T-helper 2 cell treated with Interferon-gamma antibody and Interleukin-4, amounts not matched to agents 5 μg/mL and 100 μg/mL, for 36 hours (primary cell): ENCODE results near the gene ARHGAP27.

Experiments
- DNase-seq: peaks from one replicate; pipeline ENCODE4 v3.0.0; 2021; ENCODE audit warnings: low spot score
- H3K27ac Mint-ChIP-seq: one replicate; pipeline ENCODE4 v1.8.0; 2021; ENCODE audit warnings: mild to moderate bottlenecking, mixed read lengths
- H3K27me3 Mint-ChIP-seq: one replicate; pipeline ENCODE4 v1.8.0; 2021; ENCODE audit warnings: low read depth, mixed read lengths
- H3K36me3 Mint-ChIP-seq: one replicate; pipeline ENCODE4 v1.8.0; 2021; ENCODE audit warnings: low read depth, mixed read lengths
- H3K4me1 Mint-ChIP-seq: one replicate; pipeline ENCODE4 v1.8.0; 2021; ENCODE audit warnings: low read depth, mixed read lengths
- H3K4me3 Mint-ChIP-seq: one replicate; pipeline ENCODE4 v1.8.0; 2022; ENCODE audit warnings: mild to moderate bottlenecking, moderate library complexity, mixed read lengths
- H3K9me3 Mint-ChIP-seq: one replicate; pipeline ENCODE4 v1.8.0; 2021; ENCODE audit warnings: mixed read lengths

The ARHGAP27 gene

DNA sequence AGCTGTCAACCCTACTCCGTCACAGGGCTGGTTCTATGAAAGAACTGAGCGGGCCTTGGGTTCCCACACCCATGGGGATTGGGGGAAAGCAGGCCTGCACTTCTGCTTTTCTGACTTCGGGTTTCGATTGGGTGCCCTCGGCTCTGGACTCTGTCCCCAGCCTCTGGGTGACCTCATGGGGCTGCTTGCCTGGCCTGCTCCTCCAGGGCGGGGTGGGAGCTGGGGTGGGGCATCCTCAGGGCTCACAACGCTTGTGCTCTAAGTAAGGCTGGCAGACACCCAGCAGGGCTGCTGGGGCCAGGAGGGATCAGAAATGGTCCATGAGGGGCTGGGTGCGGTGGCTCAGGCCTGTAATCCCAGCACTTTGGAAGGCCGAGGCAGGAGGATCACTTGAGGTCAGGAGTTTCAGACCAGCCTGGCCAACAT lies 19.2 kb downstream of the ARHGAP27 start:
- Mint-ChIP-seq H3K9me3 (no peaks in the 10 kb centered on the region), H3K27me3 (no peaks in the 10 kb centered on the region), H3K4me3 (no peak overlapping the region), H3K36me3 (peaks cover 8% of the 10 kb centered on the region), H3K4me1 (peaks cover 23% of the 10 kb centered on the region), H3K27ac (no peak overlapping the region)
- DNase-seq, result no peak

DNA sequence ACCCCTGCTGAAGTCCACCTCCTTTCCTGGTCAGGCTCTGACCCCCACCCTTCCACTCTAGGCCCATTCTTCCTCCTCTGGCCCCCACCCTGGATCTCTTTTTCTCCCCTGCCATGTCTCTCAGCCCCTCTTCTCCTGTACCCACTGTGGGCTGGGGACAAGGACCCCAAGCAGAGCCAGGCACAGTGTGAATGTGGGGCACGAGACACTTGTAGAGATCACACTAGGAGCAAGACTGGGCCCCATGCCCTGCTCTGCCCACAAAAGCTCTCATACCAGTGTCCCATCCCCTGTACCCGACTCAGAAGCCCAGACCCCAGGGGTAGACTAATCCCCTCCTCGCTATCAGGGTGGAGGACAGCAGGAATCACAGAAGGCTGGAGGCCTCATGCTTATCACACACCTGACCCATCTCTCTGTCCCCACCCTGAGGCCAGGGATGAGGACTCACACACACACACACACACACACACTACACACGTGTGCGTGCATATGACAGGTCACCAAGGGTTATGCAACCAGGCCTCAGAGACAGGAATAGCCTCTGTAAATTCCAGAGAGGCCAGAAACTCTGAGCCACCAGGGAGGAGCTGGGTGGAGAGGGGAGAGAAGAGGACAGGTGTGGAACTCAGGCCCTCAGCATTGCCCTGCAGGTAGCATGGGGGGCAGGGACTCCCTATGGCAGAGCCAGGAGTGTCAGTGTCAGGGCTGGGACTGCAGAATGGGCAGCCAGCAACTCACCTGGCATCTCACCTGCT lies 21.1 kb downstream of the ARHGAP27 start:
- peaks cover 20% of the 10 kb centered on the region for H3K36me3 Mint-ChIP-seq
- no peak for DNase-seq
- peak overlapping the region; percentile 94 for H3K27ac Mint-ChIP-seq
- peaks cover 36% of the 10 kb centered on the region for H3K4me1 Mint-ChIP-seq
- no peaks in the 10 kb centered on the region for H3K27me3 Mint-ChIP-seq
- H3K9me3 Mint-ChIP-seq, result no peaks in the 10 kb centered on the region
- peak overlapping the region; percentile 99 for H3K4me3 Mint-ChIP-seq

DNA sequence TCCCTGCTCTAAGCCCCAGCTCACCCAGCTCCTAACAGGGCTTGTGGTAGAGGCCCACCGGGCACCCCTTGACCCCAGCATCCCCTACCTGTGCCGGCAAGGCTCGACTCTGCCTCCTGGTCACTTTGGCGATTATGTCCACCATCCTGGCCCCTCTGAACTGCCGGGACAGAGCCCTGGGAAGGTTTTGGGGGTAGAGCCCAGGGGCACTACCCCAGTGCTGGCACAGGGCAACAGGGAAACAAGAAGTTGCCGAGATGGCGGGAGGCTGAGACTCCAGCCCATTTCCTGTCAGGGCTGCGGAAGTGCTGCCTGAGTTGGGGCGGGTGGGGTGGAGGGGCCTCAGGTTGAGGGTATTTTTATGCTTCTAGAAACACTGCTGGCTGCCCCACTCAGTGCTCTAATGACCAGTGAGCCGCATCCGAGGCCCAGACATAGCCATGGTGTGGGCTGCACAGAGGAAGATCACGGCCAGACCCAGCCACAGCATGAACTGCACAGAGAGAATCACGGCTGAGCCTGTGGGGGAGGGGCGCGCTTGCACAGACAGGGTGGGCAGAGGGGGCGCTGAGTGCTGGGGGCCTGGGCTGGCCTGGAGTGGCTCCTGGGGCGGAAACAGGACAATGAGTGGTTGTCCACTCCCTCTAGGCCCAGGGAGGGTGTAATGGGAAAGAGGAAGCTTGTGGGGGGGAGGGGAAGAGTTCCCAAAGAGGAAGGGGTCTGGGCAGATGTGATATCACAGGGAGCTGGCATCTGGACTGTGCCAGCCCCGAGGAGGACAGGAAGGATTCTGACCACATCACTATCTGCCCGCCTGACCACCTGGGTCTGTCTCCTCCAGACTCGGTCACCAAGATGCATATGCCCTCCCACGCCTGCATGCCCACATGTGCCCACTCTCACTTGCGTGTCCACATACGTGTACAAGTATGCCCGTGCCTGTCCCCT lies 22.3 kb downstream of the ARHGAP27 start:
- Mint-ChIP-seq H3K36me3 (peaks cover 24% of the 10 kb centered on the region), H3K27me3 (no peaks in the 10 kb centered on the region), H3K4me3 (peak overlapping the region; percentile 99), H3K27ac (peak overlapping the region; percentile 94), H3K9me3 (no peaks in the 10 kb centered on the region), H3K4me1 (peaks cover 36% of the 10 kb centered on the region)
- DNase-seq, result peak; percentile 44

DNA sequence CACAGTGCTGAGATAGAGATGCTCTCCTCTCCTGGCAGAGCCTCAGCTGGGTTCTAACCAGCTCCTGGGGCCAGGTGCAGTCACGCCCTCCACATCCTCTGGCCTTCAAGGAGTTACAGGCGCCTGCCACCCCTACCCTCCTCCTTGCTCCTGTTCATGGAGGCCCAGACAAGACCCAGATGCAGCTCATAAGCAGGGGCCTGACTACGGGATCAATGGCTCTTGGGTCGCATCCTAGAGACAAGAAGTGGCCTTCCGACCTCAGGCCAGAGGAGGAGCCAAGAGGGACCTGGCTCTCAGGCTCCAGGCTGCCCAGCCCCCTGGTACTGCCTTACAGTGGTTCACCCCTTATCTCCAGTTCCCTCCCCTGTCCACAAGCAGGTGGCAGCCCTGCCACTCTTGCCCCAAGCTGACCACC lies 23.0 kb downstream of the ARHGAP27 start:
- H3K4me1 Mint-ChIP-seq, result peaks cover 36% of the 10 kb centered on the region
- no peak for DNase-seq
- peak overlapping the region; percentile 99 for H3K4me3 Mint-ChIP-seq

DNA sequence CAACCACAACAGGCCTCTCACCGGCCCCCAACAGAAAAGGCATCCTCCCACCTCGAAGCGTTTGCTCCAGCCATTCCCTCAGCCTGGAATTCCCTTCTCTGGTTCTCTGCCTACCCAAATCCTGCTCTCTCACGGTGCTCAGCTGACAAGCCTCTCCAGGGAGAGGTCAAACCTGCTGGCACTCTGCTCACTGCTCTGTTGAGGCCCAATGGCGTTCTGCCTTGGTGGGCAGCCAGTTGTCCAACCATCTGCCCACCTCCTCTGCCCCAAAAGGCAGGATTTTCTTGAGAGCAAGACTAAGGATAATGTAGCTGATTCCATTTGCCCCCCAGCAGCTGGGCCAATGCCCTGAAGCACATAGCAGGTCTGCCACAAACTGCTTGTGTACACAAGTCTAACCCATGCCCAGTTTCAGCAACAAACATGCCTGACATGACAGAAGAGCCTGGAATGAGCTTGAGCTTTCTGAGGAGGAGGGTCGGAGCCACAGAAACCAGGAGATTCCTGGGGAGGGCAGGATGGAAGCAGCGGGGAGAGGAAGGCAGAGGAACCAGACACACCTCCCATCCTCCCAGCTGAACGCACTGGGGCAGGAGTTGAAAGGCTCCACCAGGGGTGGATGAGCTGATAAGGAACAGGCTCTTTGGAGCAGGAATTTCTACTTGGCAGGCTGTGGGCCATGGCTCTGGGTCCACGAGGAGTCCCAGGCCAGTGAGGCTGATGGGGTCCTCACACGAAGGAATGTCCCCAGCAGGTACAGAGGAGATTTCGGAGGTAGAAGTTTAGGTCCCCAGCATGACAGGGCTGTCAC lies 23.9 kb downstream of the ARHGAP27 start:
- Mint-ChIP-seq H3K4me3 (peak overlapping the region; percentile 99), H3K27me3 (no peaks in the 10 kb centered on the region), H3K9me3 (no peaks in the 10 kb centered on the region), H3K4me1 (peaks cover 36% of the 10 kb centered on the region), H3K27ac (peak overlapping the region; percentile 71), H3K36me3 (peaks cover 34% of the 10 kb centered on the region)
- DNase-seq, result no peak

More for the DNA sequence above, 23.0 kb downstream of the ARHGAP27 start:
- peak overlapping the region; percentile 94 for H3K27ac Mint-ChIP-seq
- peaks cover 26% of the 10 kb centered on the region for H3K36me3 Mint-ChIP-seq
- H3K9me3 Mint-ChIP-seq, result no peaks in the 10 kb centered on the region
- no peaks in the 10 kb centered on the region for H3K27me3 Mint-ChIP-seq

DNA sequence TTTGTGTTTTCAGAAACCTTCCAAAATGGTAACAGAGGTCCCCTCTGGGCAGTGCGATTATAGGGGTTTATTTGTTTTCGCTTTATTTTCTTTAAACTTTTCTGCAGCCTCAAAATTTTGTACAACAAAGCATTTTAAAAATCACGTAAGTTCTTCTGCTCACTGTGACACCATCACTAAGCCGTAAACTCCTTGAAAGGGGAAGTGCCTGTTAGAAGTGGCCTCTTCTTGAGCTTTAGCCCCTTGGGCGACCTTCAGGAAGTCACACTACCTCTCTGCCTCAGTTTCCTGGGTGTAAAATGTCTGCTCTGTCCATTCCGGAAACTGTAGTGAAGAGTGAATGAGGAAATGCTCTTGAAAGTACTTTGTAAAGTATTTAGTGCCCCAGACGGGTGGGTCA lies 26.6 kb downstream of the ARHGAP27 start:
- no peaks in the 10 kb centered on the region for H3K9me3 Mint-ChIP-seq
- DNase-seq, result no peak
- no peak overlapping the region for H3K4me3 Mint-ChIP-seq
- peaks cover 54% of the 10 kb centered on the region for H3K36me3 Mint-ChIP-seq
- no peak overlapping the region for H3K27ac Mint-ChIP-seq
- H3K4me1 Mint-ChIP-seq, result peaks cover 27% of the 10 kb centered on the region
- no peaks in the 10 kb centered on the region for H3K27me3 Mint-ChIP-seq

DNA sequence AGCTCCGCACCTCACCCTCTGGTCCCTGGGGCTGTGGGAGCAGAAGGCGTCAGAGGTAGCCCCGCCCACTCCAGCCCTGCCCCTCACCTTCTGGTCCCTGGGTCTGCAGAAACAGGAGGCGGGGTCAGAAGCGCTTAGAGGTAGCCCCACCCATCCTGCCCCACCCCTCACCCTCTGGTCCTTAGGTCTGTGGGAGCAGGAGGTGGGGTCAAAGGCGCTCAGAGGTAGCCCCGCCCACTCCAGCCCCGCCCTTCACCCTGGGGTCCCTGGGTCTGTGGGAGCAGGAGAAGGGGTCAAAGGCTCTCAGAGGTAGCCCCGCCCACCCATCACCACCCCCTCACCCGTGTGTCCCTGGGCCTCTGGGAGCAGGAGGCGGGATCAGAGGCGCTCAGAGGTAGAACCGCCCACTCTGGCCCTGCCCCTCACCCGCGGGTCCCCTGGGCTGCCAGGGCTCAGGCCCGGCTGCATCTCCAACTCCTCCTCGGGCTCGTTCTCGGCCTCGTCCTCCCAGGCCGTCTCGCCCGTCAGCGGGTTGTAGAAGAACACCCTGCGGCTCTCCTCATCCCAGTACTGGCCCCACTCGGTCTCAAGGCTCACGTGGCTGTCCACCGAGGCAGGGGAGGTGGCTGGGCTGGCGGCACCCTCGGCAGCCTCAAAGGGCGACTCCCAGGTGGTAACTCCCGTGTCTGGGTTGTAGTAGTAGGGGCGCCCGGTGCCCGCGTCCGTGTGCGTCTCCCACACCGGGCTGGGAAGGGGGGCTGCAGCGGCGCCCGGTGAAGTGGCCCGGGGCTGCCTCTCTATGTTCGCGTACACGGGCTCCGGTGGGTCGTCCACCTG lies 27.2 kb downstream of the ARHGAP27 start:
- Mint-ChIP-seq H3K9me3 (no peaks in the 10 kb centered on the region), H3K27ac (no peak overlapping the region), H3K27me3 (no peaks in the 10 kb centered on the region), H3K4me3 (no peak overlapping the region), H3K4me1 (peaks cover 21% of the 10 kb centered on the region), H3K36me3 (peaks cover 58% of the 10 kb centered on the region)
- DNase-seq, result no peak

DNA sequence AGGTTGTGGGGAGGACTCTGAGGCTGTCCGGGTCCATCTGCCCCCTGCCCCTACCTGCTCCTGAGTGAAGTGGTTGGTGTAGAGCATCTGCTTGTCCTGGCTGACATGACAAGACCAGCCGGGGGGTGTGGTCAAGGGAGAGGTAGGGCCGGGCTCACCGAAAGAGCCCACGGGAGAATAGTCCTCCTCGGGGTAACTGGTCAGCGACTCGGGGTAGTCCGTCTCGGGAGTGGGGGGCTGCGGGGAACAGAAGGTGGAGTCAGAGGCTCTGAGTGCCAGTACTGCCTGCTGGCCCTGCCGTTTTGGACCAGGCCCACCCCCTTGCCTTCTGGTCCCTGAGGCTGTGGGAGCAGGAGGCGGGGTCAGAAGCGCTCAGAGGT lies 27.8 kb downstream of the ARHGAP27 start:
- Mint-ChIP-seq H3K36me3 (peaks cover 56% of the 10 kb centered on the region), H3K4me3 (no peak overlapping the region), H3K27ac (no peak overlapping the region), H3K27me3 (no peaks in the 10 kb centered on the region), H3K4me1 (peaks cover 21% of the 10 kb centered on the region), H3K9me3 (no peaks in the 10 kb centered on the region)
- DNase-seq, result no peak

DNA sequence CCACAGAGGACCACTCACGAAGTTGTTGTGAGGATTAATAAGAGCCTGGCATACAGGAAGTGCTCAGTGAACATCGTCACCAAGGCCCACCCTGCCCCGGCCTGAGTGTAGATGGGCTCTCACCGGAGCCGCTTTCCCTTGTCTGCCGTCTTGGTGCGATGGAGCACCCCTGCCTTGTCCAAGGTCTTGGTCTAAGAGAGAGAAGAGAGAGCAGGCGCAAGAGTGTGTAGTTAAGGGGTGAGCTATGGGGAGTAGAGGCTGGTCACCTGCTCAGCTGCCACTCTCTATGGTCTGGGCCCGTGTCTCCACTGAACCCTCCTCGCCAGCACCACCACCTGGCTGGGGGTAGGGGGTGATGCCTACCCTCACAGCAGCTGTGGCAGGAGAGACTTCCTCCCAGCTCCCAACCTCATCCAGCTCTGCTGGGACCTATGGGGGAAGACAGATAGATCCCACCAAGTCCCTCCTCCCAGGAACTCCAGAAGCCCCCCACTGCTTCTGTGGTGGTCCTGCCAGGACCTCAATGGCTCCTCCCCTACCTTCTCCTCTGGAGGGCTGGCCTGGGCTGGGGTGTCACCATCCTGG lies 28.7 kb downstream of the ARHGAP27 start:
- H3K36me3 Mint-ChIP-seq, result peaks cover 59% of the 10 kb centered on the region
- H3K9me3 Mint-ChIP-seq, result no peaks in the 10 kb centered on the region
- H3K27me3 Mint-ChIP-seq, result no peaks in the 10 kb centered on the region
- peaks cover 18% of the 10 kb centered on the region for H3K4me1 Mint-ChIP-seq
- H3K4me3 Mint-ChIP-seq, result no peak overlapping the region
- DNase-seq, result no peak
- no peak overlapping the region for H3K27ac Mint-ChIP-seq

DNA sequence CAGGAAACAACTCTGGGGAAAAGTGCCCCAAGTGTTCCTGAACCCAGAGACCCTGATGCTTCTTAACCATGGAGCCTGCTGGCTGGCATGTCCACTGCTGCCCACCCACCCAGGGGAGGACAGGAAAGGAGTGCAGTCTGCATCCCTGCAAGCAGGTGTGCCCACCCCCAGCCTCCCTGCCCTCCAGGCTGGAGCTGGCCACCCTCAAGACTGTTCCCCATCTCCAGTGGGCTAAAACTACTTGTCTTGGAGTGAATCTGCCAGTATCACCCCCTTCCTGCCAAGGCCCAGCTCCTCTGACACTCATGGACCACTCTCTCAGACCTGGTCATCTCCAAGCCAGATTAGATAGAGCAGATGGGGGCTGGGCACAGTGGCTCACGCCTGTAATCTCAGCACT lies 29.8 kb downstream of the ARHGAP27 start:
- H3K9me3 Mint-ChIP-seq, result no peaks in the 10 kb centered on the region
- no peak overlapping the region for H3K4me3 Mint-ChIP-seq
- no peaks in the 10 kb centered on the region for H3K27me3 Mint-ChIP-seq
- no peak for DNase-seq
- H3K36me3 Mint-ChIP-seq, result peaks cover 56% of the 10 kb centered on the region
- peaks cover 7% of the 10 kb centered on the region for H3K4me1 Mint-ChIP-seq
- H3K27ac Mint-ChIP-seq, result no peak overlapping the region

DNA sequence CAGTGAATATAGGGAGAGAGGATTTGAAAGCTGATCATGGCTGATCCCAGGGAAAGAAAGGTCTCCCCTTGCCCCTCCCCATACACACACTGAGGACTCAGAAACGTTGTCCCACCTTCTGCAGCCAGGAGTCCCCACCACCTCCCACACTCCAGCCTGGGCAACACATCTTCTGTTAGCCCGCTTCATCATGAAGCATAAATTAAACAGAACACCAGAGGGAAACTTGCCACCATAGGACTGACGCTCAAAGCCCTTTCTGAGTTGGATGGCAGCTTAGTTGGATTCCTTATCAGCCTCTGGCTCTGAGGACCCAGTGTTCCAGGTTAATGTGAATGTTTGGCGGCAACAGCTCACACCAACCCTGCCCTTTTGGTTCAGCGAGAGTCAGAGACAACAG lies 33.9 kb downstream of the ARHGAP27 start:
- no peaks in the 10 kb centered on the region for H3K27me3 Mint-ChIP-seq
- H3K4me1 Mint-ChIP-seq, result no peaks in the 10 kb centered on the region
- H3K9me3 Mint-ChIP-seq, result no peaks in the 10 kb centered on the region
- no peak for DNase-seq
- H3K4me3 Mint-ChIP-seq, result no peak overlapping the region
- H3K27ac Mint-ChIP-seq, result no peak overlapping the region
- peaks cover 49% of the 10 kb centered on the region for H3K36me3 Mint-ChIP-seq

DNA sequence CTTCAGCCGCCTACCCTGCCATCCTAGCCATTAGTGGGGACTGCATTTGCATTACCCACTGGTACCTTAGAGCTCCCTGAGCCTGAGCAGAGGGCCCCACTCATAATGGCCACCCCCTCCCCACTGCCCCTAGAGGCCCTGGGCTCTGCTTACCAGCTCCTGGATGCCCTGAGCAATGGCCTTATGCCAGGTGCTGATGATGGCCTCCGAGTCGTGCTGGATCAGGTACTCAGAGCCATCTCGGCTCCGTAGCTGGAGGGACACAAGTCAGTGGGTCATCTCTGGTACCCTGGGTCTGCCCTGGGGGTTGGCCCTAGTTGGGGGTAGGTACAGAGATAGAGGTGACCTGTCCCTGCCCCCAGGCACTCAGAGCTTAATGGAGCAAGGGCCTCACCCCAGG lies 34.9 kb downstream of the ARHGAP27 start:
- Mint-ChIP-seq H3K27me3 (no peaks in the 10 kb centered on the region), H3K36me3 (peaks cover 44% of the 10 kb centered on the region), H3K4me3 (no peak overlapping the region), H3K9me3 (no peaks in the 10 kb centered on the region), H3K27ac (no peak overlapping the region), H3K4me1 (no peaks in the 10 kb centered on the region)
- DNase-seq, result no peak
